Left ventricle myocardium inferior (tissue), 1 donor: ENCODE data around the gene GPR158. TPM values are rescaled to one million over a fixed set of nuclear protein-coding genes. Genes with fewer than 3 reads are reported as not detected.

Experiments
- DNase-seq: peaks from one replicate; pipeline ENCODE4 v3.0.0-alpha.2; 2020
- H3K27ac ChIP-seq: fragments of 200-600 bp; replicated peaks from 2 replicates; pipeline ENCODE4 v1.8.0; 2021
- H3K27me3 ChIP-seq: fragments of 200-600 bp; 2 replicates; pipeline ENCODE4 v1.8.0; 2021; ENCODE audit warnings: low read depth
- H3K36me3 ChIP-seq: fragments of 200-600 bp; 2 replicates; pipeline ENCODE4 v1.8.0; 2021
- H3K4me1 ChIP-seq: fragments of 200-600 bp; 2 replicates; pipeline ENCODE4 v1.8.0; 2021
- H3K4me3 ChIP-seq: fragments of 200-600 bp; 2 replicates; pipeline ENCODE4 v1.8.0; 2021; ENCODE audit warnings: mild to moderate bottlenecking, moderate library complexity
- H3K9me3 ChIP-seq: fragments of 200-600 bp; replicated peaks from 2 replicates; pipeline ENCODE4 v1.8.0; 2021
- intact Hi-C: fragments of 100-400 bp; cut with micrococcal nuclease; formaldehyde crosslinking; loops from one replicate; pipeline ENCODE4 v1.11.0; 2022
- total RNA-seq: library from RNA; stranded (reverse); fragmentation: NEBNext Ultra II Directional; extraction: Animal tissue kit (Norgen Biotek cat#: 25700); gene quantifications from one replicate; pipeline ENCODE4 v1.2.1, GENCODE V29; 2021
- TF ChIP-seq, protein P1 (sequence below): fragments of 200-600 bp; IDR thresholded peaks from 2 replicates; pipeline ENCODE4 v1.8.0; 2021; ENCODE audit warnings: antibody characterized with exemption, mild to moderate bottlenecking, borderline replicate concordance
- donor health status: DM: no; HTN: yes; CAD: no; lungs with severe emphysema.

The GPR158 gene
- total RNA-seq, 1 donor from 2014 or later, result not detected

DNA sequence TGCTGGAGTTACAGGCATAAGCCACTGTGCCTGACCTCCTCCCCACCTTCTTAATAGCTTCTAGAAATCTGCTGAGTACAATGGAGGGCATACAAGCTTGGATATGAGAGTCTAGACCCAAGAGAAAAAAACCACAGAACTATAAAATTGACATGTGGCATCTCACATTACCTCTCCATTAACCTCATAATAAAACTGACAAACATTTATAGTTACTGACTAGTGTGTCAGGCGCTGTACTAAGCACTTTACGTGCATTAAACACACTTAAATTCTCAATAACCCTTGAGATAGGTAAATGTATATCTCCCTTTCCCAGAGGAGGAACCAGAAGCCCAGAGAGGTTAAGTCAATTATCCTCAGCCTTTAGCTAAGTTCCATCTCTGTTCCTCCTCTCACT, 458.7 kb downstream of the GPR158 start:
- intact Hi-C loops, result no loop called here
- peaks cover 3% of the 10 kb centered on the region for H3K27me3 ChIP-seq

DNA sequence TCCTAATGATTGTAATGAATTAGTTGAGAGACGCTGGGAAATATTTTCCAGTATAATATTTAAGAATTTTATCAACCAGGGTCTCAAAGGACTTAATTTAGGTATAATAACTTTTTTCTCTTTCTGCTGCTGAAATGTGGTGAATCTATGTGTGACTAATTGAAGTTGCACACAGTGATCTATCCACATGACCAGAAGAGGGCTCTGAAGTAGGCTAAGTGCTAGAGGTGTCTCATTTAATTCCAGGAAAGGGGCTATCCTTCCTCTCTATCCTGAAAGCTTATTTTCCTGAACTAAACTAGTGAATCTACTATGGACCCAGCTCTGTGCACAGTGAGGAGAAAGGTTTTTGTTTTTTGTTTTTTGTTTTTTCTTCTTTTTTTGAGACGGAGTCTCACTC, 464.8 kb downstream of the GPR158 start:
- H3K36me3 ChIP-seq, result no peaks in the 10 kb centered on the region
- H3K4me3 ChIP-seq, result no peak overlapping the region
- H3K27ac ChIP-seq, result no peak overlapping the region
- intact Hi-C loops, result no loop called here
- TF ChIP-seq, protein P1, sequence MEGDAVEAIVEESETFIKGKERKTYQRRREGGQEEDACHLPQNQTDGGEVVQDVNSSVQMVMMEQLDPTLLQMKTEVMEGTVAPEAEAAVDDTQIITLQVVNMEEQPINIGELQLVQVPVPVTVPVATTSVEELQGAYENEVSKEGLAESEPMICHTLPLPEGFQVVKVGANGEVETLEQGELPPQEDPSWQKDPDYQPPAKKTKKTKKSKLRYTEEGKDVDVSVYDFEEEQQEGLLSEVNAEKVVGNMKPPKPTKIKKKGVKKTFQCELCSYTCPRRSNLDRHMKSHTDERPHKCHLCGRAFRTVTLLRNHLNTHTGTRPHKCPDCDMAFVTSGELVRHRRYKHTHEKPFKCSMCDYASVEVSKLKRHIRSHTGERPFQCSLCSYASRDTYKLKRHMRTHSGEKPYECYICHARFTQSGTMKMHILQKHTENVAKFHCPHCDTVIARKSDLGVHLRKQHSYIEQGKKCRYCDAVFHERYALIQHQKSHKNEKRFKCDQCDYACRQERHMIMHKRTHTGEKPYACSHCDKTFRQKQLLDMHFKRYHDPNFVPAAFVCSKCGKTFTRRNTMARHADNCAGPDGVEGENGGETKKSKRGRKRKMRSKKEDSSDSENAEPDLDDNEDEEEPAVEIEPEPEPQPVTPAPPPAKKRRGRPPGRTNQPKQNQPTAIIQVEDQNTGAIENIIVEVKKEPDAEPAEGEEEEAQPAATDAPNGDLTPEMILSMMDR, result no peak
- no peaks in the 10 kb centered on the region for H3K27me3 ChIP-seq
- no peaks in the 10 kb centered on the region for H3K4me1 ChIP-seq
- no peaks in the 10 kb centered on the region for H3K9me3 ChIP-seq
- DNase-seq, result no peak

More for the DNA sequence above, 458.7 kb downstream of the GPR158 start:
- Histone ChIP-seq H3K4me3 (no peak overlapping the region), H3K9me3 (no peaks in the 10 kb centered on the region), H3K4me1 (no peaks in the 10 kb centered on the region), H3K27ac (no peak overlapping the region), H3K36me3 (no peaks in the 10 kb centered on the region)
- TF ChIP-seq, protein P1, result no peak
- DNase-seq, result no peak

GRCh38 chr10:25641595-25641994, 466.8 kb downstream of the GPR158 start:
- no peak overlapping the region for H3K4me3 ChIP-seq
- intact Hi-C loops, result no loop called here
- TF ChIP-seq, protein P1, result no peak
- no peak overlapping the region for H3K27ac ChIP-seq
- H3K4me1 ChIP-seq, result no peaks in the 10 kb centered on the region
- no peaks in the 10 kb centered on the region for H3K27me3 ChIP-seq
- H3K36me3 ChIP-seq, result no peaks in the 10 kb centered on the region
- H3K9me3 ChIP-seq, result no peaks in the 10 kb centered on the region
- DNase-seq, result no peak

DNA sequence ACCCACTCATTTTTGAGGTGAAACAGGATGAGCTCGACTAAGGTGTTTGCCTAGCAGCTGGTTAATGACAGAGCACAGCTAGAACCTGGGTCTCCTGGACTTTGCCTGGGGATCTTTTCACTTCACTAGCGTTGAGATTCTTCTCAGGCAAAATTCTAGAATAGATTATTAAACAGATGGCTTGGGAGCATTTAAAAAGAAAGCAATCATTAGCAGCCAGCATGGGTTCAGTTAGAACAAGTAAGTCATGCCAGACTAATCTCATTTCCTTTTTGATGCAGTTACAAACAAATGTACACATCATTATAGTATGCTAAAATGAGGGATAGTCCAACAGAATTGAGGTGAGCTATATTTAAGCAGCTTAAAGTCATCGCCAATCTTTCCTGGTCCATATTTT, 467.9 kb downstream of the GPR158 start:
- TF ChIP-seq, protein P1, result no peak
- no peak for DNase-seq
- no peak overlapping the region for H3K27ac ChIP-seq
- H3K4me1 ChIP-seq, result no peaks in the 10 kb centered on the region
- no peaks in the 10 kb centered on the region for H3K36me3 ChIP-seq
- intact Hi-C loops, result no loop called here
- H3K9me3 ChIP-seq, result no peaks in the 10 kb centered on the region
- no peaks in the 10 kb centered on the region for H3K27me3 ChIP-seq
- H3K4me3 ChIP-seq, result no peak overlapping the region

GRCh38 chr10:25646371-25646770, 471.6 kb downstream of the GPR158 start:
- intact Hi-C loops, result no loop called here
- TF ChIP-seq, protein P1, result no peak

DNA sequence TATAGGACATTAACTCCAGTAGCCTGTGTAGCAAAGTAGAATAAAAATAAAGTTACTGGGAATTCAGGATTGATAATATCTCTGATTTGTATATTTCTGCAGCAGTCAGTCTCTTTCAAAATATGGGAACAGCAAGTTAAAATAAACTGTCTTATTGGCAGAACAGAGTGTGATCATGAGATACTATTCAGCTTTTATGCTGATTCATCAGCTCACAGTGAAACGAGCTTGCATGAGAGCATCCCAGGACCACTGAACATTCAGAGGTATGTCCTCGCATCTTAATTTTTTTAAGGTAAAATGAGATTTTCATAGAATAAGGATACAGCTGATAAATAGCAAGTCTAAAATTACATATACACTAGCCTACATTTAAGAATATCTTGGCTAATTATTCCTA, 476.7 kb downstream of the GPR158 start:
- H3K27ac ChIP-seq, result no peak overlapping the region
- TF ChIP-seq, protein P1, result no peak
- intact Hi-C loops, result no loop called here
- DNase-seq, result no peak
- no peak overlapping the region for H3K4me3 ChIP-seq
- peaks cover 7% of the 10 kb centered on the region for H3K9me3 ChIP-seq
- no peaks in the 10 kb centered on the region for H3K4me1 ChIP-seq
- no peaks in the 10 kb centered on the region for H3K27me3 ChIP-seq
- H3K36me3 ChIP-seq, result no peaks in the 10 kb centered on the region

More at GRCh38 chr10:25646371-25646770, 471.6 kb downstream of the GPR158 start:
- Histone ChIP-seq H3K9me3 (no peaks in the 10 kb centered on the region), H3K36me3 (no peaks in the 10 kb centered on the region), H3K27ac (no peak overlapping the region), H3K27me3 (no peaks in the 10 kb centered on the region), H3K4me3 (no peak overlapping the region), H3K4me1 (no peaks in the 10 kb centered on the region)
- DNase-seq, result no peak
